Measurements from ENCODE around the gene GCK. TPM values are rescaled to one million over a fixed set of nuclear protein-coding genes. Genes with fewer than 3 reads are reported as not detected.

Gene GCK
- total and polyA plus RNA-seq, 3 donors from 2014 or later, result 0.90 to 1.2 (median 0.94) TPM

DNA sequence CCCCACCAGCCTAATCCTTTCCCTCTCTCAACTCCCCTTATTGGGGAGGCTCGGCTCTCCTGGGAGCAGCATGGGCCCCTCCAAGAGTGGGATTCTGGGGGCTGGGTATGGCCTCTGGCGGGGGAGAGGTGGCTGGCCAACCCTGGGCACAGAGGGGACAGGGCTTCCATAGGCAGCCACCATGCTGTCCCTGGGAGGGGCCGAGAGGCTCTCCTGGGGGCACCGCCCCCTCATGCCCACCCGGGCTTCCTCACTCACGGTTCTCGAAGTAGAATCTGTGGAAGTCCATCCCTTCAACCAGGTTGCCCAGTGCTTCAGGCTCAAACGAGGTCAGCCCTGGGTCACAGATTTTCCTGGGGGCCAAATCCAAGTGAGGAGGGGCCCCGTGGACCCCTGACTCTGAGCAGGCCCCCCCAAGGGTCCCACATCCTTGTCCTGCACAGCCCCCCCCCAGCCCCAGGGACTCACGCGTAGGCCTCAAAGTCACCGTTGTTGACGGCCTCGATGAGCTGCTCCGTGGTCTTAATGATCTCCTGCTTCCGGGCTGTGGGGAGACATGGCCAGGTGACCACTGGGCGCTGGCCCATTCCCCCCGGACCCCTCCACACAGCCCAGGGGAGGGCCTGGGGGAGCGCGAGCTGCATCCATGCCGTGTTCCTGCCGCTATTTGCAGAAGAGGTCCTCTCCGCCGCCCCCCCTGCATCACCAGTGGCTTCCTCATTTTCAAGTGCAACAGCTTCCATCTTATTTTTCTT is 31.3 kb upstream of the GCK start:
- TF ChIP-seq, protein P1, sequence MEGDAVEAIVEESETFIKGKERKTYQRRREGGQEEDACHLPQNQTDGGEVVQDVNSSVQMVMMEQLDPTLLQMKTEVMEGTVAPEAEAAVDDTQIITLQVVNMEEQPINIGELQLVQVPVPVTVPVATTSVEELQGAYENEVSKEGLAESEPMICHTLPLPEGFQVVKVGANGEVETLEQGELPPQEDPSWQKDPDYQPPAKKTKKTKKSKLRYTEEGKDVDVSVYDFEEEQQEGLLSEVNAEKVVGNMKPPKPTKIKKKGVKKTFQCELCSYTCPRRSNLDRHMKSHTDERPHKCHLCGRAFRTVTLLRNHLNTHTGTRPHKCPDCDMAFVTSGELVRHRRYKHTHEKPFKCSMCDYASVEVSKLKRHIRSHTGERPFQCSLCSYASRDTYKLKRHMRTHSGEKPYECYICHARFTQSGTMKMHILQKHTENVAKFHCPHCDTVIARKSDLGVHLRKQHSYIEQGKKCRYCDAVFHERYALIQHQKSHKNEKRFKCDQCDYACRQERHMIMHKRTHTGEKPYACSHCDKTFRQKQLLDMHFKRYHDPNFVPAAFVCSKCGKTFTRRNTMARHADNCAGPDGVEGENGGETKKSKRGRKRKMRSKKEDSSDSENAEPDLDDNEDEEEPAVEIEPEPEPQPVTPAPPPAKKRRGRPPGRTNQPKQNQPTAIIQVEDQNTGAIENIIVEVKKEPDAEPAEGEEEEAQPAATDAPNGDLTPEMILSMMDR (IDR thresholded peaks at IDR 0.05), result no peak
- no peak for TF ChIP-seq POLR2A (IDR thresholded peaks at IDR 0.05)
- H3K27me3 ChIP-seq, result no peaks in the 10 kb centered on the region
- no peak overlapping the region for H3K27ac ChIP-seq
- no peaks in the 10 kb centered on the region for H3K9me3 ChIP-seq
- no peaks in the 10 kb centered on the region for H3K36me3 ChIP-seq (ENCODE audit: low read depth, missing control alignments)
- DNase-seq, result no peak
- H3K4me1 ChIP-seq, result no peaks in the 10 kb centered on the region
- intact Hi-C loops (cut with DNase I; ENCODE audit: low total_unique reads), result no loop called here
- 91 to 93% methylated on average over 15 to 24 of the region's 24 CpGs for WGBS, 2 donors
- no peak overlapping the region for H3K4me3 ChIP-seq

DNA sequence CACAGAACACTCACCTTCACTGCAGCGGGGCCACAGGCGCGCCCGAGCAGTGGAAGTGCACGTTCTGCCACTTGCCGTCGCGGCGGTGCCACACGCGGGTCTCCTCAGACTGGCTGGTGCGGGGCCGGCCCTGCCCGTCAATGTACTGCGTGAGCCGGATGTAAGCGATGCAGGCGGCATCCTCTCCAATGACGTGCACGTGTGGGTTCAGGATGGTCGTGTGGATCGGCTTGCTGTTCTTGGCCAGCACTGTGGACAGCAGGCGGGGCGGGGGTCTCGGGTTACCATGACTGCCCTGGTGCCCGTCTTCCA is 30.8 kb upstream of the GCK start:
- no peaks in the 10 kb centered on the region for H3K27me3 ChIP-seq
- 89% methylated on average over 16 to 26 of the region's 26 CpGs for WGBS, 2 donors

DNA sequence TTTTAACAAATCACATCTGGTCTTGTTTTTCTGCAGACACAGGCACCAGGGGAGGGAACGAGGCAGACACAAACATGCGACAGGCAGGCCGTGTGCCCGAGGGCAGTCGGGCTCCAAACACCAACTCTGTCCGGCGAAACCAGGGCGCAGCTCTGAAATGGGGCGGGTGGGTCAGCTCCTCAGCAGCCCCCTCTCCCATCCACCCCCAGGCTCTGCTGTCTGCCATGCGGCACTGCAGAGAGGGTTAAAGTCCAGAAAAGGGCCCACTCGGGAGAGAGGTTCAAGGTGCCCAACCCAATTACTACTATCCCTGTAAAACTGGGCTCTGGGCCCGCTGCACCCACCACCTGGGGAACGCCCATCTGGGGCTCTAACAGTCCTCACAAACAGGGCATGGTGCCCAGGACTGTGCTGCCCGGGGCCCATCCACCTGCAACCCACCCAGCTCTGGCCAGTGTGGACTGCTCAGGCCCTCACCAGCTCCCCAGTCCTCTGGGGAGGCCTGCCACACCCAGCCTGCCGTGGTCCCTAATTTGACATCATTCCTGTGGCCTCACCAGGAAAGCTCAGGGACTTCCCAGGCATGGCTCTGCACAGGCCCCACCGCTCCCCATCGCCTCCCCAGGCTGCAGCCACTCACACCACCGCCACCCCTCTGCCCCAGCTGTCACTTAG is 30.3 kb upstream of the GCK start:
- 97 to 98% methylated on average over 11 to 17 of the region's 18 CpGs for WGBS, 2 donors
- H3K27ac ChIP-seq, result no peak overlapping the region
- H3K36me3 ChIP-seq (ENCODE audit: low read depth, missing control alignments), result no peaks in the 10 kb centered on the region
- intact Hi-C loops (cut with DNase I; ENCODE audit: low total_unique reads), result no loop called here
- H3K27me3 ChIP-seq, result no peaks in the 10 kb centered on the region
- no peak overlapping the region for H3K4me3 ChIP-seq
- TF ChIP-seq, protein P1 (IDR thresholded peaks at IDR 0.05), result no peak
- no peak for TF ChIP-seq POLR2A (IDR thresholded peaks at IDR 0.05)
- DNase-seq, result no peak
- H3K4me1 ChIP-seq, result no peaks in the 10 kb centered on the region
- H3K9me3 ChIP-seq, result no peaks in the 10 kb centered on the region

More for the DNA sequence above, 30.8 kb upstream of the GCK start:
- TF ChIP-seq, protein P1 (IDR thresholded peaks at IDR 0.05), result no peak
- no peak for TF ChIP-seq POLR2A (IDR thresholded peaks at IDR 0.05)
- no peak for DNase-seq
- Histone ChIP-seq H3K9me3 (no peaks in the 10 kb centered on the region), H3K4me1 (no peaks in the 10 kb centered on the region), H3K36me3 (ENCODE audit: low read depth, missing control alignments) (no peaks in the 10 kb centered on the region), H3K27ac (no peak overlapping the region), H3K4me3 (no peak overlapping the region)
- intact Hi-C loops (cut with DNase I; ENCODE audit: low total_unique reads), result no loop called here

DNA sequence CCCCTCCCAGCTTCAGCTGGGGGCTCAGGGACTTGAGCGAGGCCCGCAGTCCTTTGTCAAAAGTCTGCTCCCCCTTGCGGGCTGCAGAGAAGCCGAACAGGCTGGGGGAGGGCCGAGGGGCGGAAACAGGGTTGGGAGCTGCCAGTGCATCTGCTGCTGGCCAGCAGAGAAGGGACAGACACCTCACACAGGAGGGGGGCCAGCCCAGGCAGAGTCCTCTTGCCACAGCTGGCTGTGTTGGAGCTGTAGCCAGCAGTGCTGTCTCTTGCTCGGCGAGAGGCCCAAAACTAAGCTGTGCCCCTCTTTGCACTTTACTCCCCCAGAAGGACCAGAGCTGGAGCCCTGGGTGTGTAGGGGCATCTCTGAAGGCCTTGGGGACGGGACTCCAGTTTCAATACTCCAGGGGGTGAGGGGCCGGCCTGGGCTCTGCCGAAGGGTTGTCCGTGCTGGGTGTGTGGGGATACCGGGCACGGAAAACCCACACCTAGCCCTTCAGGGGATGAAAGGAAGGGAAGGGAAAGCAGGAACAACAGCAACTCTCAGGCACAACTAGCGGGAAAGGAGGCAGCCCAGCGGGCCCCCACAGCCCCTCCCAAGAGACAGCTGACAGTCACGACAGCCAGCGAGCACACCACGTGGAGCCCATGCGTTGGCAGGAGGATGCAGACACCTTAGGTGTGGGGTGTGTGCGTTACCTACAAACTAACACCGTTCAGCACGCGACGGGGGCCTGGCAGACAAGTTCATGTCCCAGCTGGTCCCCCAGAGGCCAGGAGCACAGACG is 29.4 kb upstream of the GCK start:
- no peaks in the 10 kb centered on the region for H3K27me3 ChIP-seq
- TF ChIP-seq, protein P1 (IDR thresholded peaks at IDR 0.05), result no peak
- TF ChIP-seq POLR2A (IDR thresholded peaks at IDR 0.05), result no peak
- whole genome bisulfite sequencing, 2 donors, result 85 to 87% methylated on average over 18 to 26 of the region's 26 CpGs
- no peaks in the 10 kb centered on the region for H3K9me3 ChIP-seq
- no peak for DNase-seq
- H3K4me1 ChIP-seq, result no peaks in the 10 kb centered on the region
- H3K4me3 ChIP-seq, result no peak overlapping the region
- no peak overlapping the region for H3K27ac ChIP-seq
- no peaks in the 10 kb centered on the region for H3K36me3 ChIP-seq (ENCODE audit: low read depth, missing control alignments)
- intact Hi-C loops (cut with DNase I; ENCODE audit: low total_unique reads), result no loop called here
